GM18870 (cell line): ENCODE data around the gene CAPN9.
"Not testable (repeated sequence)": the region's sequence is repeated elsewhere in the genome, so short reads cannot be mapped to it uniquely, and the experiment has no call there.

Experiments used
- ATAC-seq: cut with Tn5 transposase; IDR thresholded peaks from one replicate; pipeline ENCODE4 v1.9.1; 2021; ENCODE audit warnings: moderate library complexity; ENCODE audit not compliant: unreplicated experiment

The CAPN9 gene

GRCh38 chr1:230747127-230747730 lies at the start of gene CAPN9:
CAPN9 (plus strand) TSS chr1:230747388; CDS start chr1:230747497, 109 bp downstream.
- ATAC-seq: no peak

- no peak for ATAC-seq
Measured at GRCh38 chr1:230698130-230698529, 49.1 kb upstream of the CAPN9 start.

- ATAC-seq: not testable (repeated sequence)
Measured at GRCh38 chr1:230698964-230699363, 48.2 kb upstream of the CAPN9 start.

GRCh38 chr1:230699716-230700115 lies 47.5 kb upstream of the CAPN9 start:
- no peak for ATAC-seq

- ATAC-seq: no peak
Measured at GRCh38 chr1:230700132-230700531, 47.1 kb upstream of the CAPN9 start.

- ATAC-seq: no peak
Measured at GRCh38 chr1:230701434-230701833, 45.8 kb upstream of the CAPN9 start.

- no peak for ATAC-seq
Measured at GRCh38 chr1:230701895-230702768, 45.1 kb upstream of the CAPN9 start.

GRCh38 chr1:230702934-230703678 lies 44.1 kb upstream of the CAPN9 start:
- no peak for ATAC-seq

- no peak for ATAC-seq
Measured at GRCh38 chr1:230703679-230704385, 43.4 kb upstream of the CAPN9 start.

- no peak for ATAC-seq
Measured at GRCh38 chr1:230704830-230705229, 42.4 kb upstream of the CAPN9 start.

- no peak for ATAC-seq
Measured at GRCh38 chr1:230705289-230706019, 41.7 kb upstream of the CAPN9 start.

GRCh38 chr1:230706020-230706699 lies 41.0 kb upstream of the CAPN9 start:
- ATAC-seq: no peak

GRCh38 chr1:230706887-230707731 lies 40.1 kb upstream of the CAPN9 start:
- no peak for ATAC-seq

- ATAC-seq: no peak
Measured at GRCh38 chr1:230707732-230708630, 39.2 kb upstream of the CAPN9 start.

GRCh38 chr1:230708631-230709580 lies 38.3 kb upstream of the CAPN9 start:
- ATAC-seq: no peak

- no peak for ATAC-seq
Measured at GRCh38 chr1:230709619-230710542, 37.3 kb upstream of the CAPN9 start.
